Right lobe of liver (tissue), 6 donors: ENCODE data around the gene CHI3L2. TPM values are rescaled to one million over a fixed set of nuclear protein-coding genes. Genes with fewer than 3 reads are reported as not detected.

Experiments used
- ATAC-seq, 4 donors: fragments of 200-7000 bp; cut with Tn5 transposase; one replicate each; pipeline ENCODE4 v1.9.1; 2020; ENCODE audit warnings: mild to moderate bottlenecking in 4 of 4, moderate library complexity in 4 of 4
- DNase-seq, 3 donors: peaks; one replicate each; pipeline ENCODE4 v3.0.0-alpha.2; 2020
- H3K27ac ChIP-seq, 3 donors: fragments of 200-600 bp; one replicate each; pipeline ENCODE4 v1.8.0; 2022
- H3K27me3 ChIP-seq, 2 donors: fragments of 200-600 bp; one replicate each; pipeline ENCODE4 v1.8.0; 2022
- H3K36me3 ChIP-seq, 4 donors: fragments of 200-600 bp; sonication (generic) in 1 of 4; one replicate each; pipeline versions ENCODE4 v1.5.1 to v1.8.0; 2017 to 2022; ENCODE audit warnings: control low read depth in 1 of 4
- H3K4me1 ChIP-seq, 4 donors: fragments of 200-600 bp; sonication (generic) in 1 of 4; one replicate each; pipeline versions ENCODE4 v1.5.1 to v1.8.0; 2017 to 2022; ENCODE audit warnings: control low read depth in 1 of 4
- H3K4me3 ChIP-seq, 3 donors: fragments of 200-600 bp; one replicate each; pipeline ENCODE4 v1.8.0; 2022
- H3K9me3 ChIP-seq, 4 donors: fragments of 200-600 bp; sonication (generic) in 1 of 4; one replicate each; pipeline versions ENCODE4 v1.5.1 to v1.8.0; 2017 to 2022; ENCODE audit warnings: control low read depth in 1 of 4
- CTCF ChIP-seq, 4 donors: fragments of 200-600 bp in 3 of 4; fragments of 450-650 bp in 1 of 4; IDR thresholded peaks; one replicate each; pipeline versions ENCODE4 v1.5.1 to v1.8.0; 2016 to 2022; ENCODE audit warnings: antibody characterized with exemption in 4 of 4, mild to moderate bottlenecking in 2 of 4
- POLR2A ChIP-seq: fragments of 450-650 bp; IDR thresholded peaks from one replicate; pipeline ENCODE4 v1.6.1; 2017; ENCODE audit warnings: antibody characterized with exemption, mild to moderate bottlenecking
- WGBS: methylation state at CpG from one replicate; pipeline ENCODE4 v1.1.6; 2018; ENCODE audit warnings: low coverage, low lambda C conversion rate; ENCODE audit not compliant: insufficient coverage; ENCODE audit errors: missing lambda C conversion rate; 5-methylcytosine and 5-hydroxymethylcytosine counted together
- intact Hi-C, 2 donors: fragments of 100-400 bp; cut with DNase I; formaldehyde crosslinking; loops; one replicate each; pipeline versions ENCODE4 v1.11.2 to v1.14.1; 2022
- total RNA-seq, 6 experiments: library from RNA; depleted of rRNA in 2 of 6; stranded (reverse); fragments of >200 nt in 2 of 6; fragmentation: NEBNext Ultra II Directional in 3 of 6; extraction: Animal tissue kit (Norgen Biotek cat#: 25700) in 3 of 6; gene quantifications; one replicate each; pipeline versions ENCODE4 v1.1.0 to v1.2.4, GENCODE V29; 2016 to 2023
- donor health status: DM: no; HTN: yes; CAD: no.
- donor health status: DM: no; HTN: no; CAD: no.
- donor health status: DM: no; HTN: no; CAD: no.
- donor health status: DM: no; HTN: yes; CAD: no.
- donor health status: DM: no; HTN: yes; CAD: no.

The CHI3L2 gene
- total RNA-seq, 6 experiments from 2014 or later = 0.15 to 0.58 (median 0.26) TPM; not detected in 1

GRCh38 chr1:111208921-111209320 is 18.6 kb upstream of the CHI3L2 start:
- ATAC-seq (no peak), DNase-seq (no peak)
- no peak overlapping the region for H3K4me3 ChIP-seq
- 21% methylated on average over 1 of the region's 1 CpG for WGBS
- no peak overlapping the region for H3K27ac ChIP-seq
- TF ChIP-seq POLR2A = no peak
- TF ChIP-seq CTCF (IDR thresholded peaks at IDR 0.05) = no peak
- H3K36me3 ChIP-seq = no peaks in the 10 kb centered on the region
- peaks cover 0 to 3% (median 0%) of the 10 kb centered on the region in 4 donors for H3K4me1 ChIP-seq
- no peaks in the 10 kb centered on the region for H3K9me3 ChIP-seq
- intact Hi-C loops = no loop called here
- no peaks in the 10 kb centered on the region for H3K27me3 ChIP-seq

- no peaks in the 10 kb centered on the region for H3K9me3 ChIP-seq
- peaks cover 0 to 2% (median 0%) of the 10 kb centered on the region in 4 donors for H3K4me1 ChIP-seq
- no peak overlapping the region for H3K4me3 ChIP-seq
- no peak for ATAC-seq
- WGBS = 91% methylated on average over 4 of the region's 4 CpGs
- no peak for DNase-seq
- no peaks in the 10 kb centered on the region for H3K36me3 ChIP-seq
- intact Hi-C loops = no loop called here
- no peak for TF ChIP-seq CTCF (IDR thresholded peaks at IDR 0.05)
- TF ChIP-seq POLR2A = no peak
- H3K27ac ChIP-seq = no peak overlapping the region
- no peaks in the 10 kb centered on the region for H3K27me3 ChIP-seq
These were observed 17.9 kb upstream of the CHI3L2 start for GRCh38 chr1:111209622-111210021.

DNA sequence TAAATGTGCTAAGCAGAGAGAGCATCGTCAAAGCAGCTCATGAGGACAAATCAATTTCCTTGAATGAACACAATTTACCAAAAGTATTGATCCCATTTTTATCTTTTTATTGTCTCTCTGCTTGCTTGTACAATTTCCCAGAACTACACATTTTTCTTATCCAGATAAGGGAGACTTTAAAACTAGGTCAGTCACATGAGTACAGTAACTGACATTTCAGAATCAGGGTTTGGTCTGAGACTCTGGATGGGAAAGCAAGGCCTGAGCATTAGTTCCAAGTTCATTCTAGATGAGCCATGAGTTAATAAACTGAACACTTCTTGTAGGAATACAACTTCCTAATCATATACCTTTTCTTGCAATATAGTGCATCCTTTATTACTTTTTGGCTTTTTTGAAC is 15.6 kb upstream of the CHI3L2 start:
- ATAC-seq (no peak), DNase-seq (no peak)
- Histone ChIP-seq H3K4me1 (no peaks in the 10 kb centered on the region), H3K4me3 (no peak overlapping the region), H3K27me3 (no peaks in the 10 kb centered on the region), H3K27ac (no peak overlapping the region), H3K36me3 (no peaks in the 10 kb centered on the region), H3K9me3 (no peaks in the 10 kb centered on the region)
- no peak for TF ChIP-seq CTCF (IDR thresholded peaks at IDR 0.05)
- TF ChIP-seq POLR2A = no peak
- intact Hi-C loops = no loop called here
- WGBS = 90% methylated on average over 1 of the region's 1 CpG

GRCh38 chr1:111212634-111213335 is 14.7 kb upstream of the CHI3L2 start:
- Histone ChIP-seq H3K4me3 (no peak overlapping the region), H3K9me3 (no peaks in the 10 kb centered on the region), H3K27ac (no peak overlapping the region), H3K36me3 (no peaks in the 10 kb centered on the region), H3K4me1 (no peaks in the 10 kb centered on the region), H3K27me3 (no peaks in the 10 kb centered on the region)
- WGBS = 81% methylated on average over 4 of the region's 5 CpGs
- no peak for ATAC-seq
- intact Hi-C loops = no loop called here
- DNase-seq = no peak
- TF ChIP-seq CTCF (IDR thresholded peaks at IDR 0.05) = no peak
- TF ChIP-seq POLR2A = no peak
